ENCODE measurements around the gene TMEM89. TPM values are rescaled to one million over a fixed set of nuclear protein-coding genes. Genes with fewer than 3 reads are reported as not detected.

Gene TMEM89
- total and polyA plus RNA-seq, 2 of the 13 experiments (the other 11 are each of a cell fraction or from before 2014, with no cell fraction given) = 0.31 to 0.59 TPM

DNA sequence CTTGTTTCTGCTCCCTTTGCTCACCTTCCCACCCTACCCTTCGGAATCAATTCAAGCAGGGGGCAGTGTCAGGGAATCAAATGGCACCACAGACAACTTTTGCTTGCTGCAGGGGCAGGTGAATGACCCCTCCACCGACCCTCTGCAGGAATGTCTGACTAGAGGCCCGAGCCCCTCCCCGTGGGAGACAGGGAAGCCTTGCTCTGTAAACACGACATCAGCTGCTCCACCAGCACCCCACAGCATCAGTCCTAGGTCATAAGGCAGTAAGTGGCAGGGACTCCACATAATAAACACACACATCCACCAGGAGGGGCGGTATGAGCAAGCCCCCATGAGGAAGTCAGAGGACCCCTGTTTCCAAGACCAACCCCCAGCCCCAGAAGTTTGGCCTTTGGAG is 15.7 kb upstream of the TMEM89 start (continued):
- TF ChIP-seq, protein P1, sequence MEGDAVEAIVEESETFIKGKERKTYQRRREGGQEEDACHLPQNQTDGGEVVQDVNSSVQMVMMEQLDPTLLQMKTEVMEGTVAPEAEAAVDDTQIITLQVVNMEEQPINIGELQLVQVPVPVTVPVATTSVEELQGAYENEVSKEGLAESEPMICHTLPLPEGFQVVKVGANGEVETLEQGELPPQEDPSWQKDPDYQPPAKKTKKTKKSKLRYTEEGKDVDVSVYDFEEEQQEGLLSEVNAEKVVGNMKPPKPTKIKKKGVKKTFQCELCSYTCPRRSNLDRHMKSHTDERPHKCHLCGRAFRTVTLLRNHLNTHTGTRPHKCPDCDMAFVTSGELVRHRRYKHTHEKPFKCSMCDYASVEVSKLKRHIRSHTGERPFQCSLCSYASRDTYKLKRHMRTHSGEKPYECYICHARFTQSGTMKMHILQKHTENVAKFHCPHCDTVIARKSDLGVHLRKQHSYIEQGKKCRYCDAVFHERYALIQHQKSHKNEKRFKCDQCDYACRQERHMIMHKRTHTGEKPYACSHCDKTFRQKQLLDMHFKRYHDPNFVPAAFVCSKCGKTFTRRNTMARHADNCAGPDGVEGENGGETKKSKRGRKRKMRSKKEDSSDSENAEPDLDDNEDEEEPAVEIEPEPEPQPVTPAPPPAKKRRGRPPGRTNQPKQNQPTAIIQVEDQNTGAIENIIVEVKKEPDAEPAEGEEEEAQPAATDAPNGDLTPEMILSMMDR (CRISPR knock-in tag; IDR thresholded peaks at IDR 0.05) = 0 out of 2 replicates have a peak, but pooled peaks have one; percentile 6
- TF ChIP-seq ZNF616 (CRISPR knock-in tag; IDR thresholded peaks at IDR 0.05; ENCODE audit: low read depth) (no peak), RXRA (CRISPR knock-in tag; IDR thresholded peaks at IDR 0.05) (0 out of 2 replicates have a peak, but pooled peaks have one; percentile 42), FOXM1 (CRISPR knock-in tag; IDR thresholded peaks at IDR 0.05) (no peak), CENPT (CRISPR knock-in tag; IDR thresholded peaks at IDR 0.05; ENCODE audit: low read depth) (no peak), FOXA3 (CRISPR knock-in tag; IDR thresholded peaks at IDR 0.05) (peak; percentile 12; the same call in 1 of the 2 replicates), TEAD3 (CRISPR knock-in tag; optimal IDR thresholded peaks at IDR 0.05; ENCODE audit: borderline replicate concordance) (no peak), IKZF4 (CRISPR knock-in tag; IDR thresholded peaks at IDR 0.05; ENCODE audit: borderline replicate concordance, low read depth, not compliant biosample characterization) (no peak), SCMH1 (CRISPR knock-in tag; IDR thresholded peaks at IDR 0.05; ENCODE audit: borderline replicate concordance) (no peak), CBFB (CRISPR knock-in tag; IDR thresholded peaks at IDR 0.05) (no peak), KLF6 (CRISPR knock-in tag; IDR thresholded peaks at IDR 0.05) (no peak), SRF (IDR thresholded peaks at IDR 0.05; ENCODE audit: low read depth, low read length) (no peak), ZNF30 (CRISPR knock-in tag; IDR thresholded peaks at IDR 0.05) (no peak), HOXA7 (CRISPR knock-in tag; IDR thresholded peaks at IDR 0.05) (no peak), ATM (IDR thresholded peaks at IDR 0.05; ENCODE audit: borderline replicate concordance) (no peak), POLR2A (IDR thresholded peaks at IDR 0.05; ENCODE audit: insufficient read depth in 1 of 2, low read depth in 2 of 2, low read length in 2 of 2) (no peak), ATF1 (CRISPR knock-in tag; IDR thresholded peaks at IDR 0.05) (no peak), ZNF3 (CRISPR knock-in tag; IDR thresholded peaks at IDR 0.05) (no peak), ZNF44 (CRISPR knock-in tag; IDR thresholded peaks at IDR 0.05) (no peak), CHCHD3 (CRISPR knock-in tag; IDR thresholded peaks at IDR 0.05) (no peak), FOXA1 (IDR thresholded peaks at IDR 0.05) (no peak), FOXA1 (CRISPR knock-in tag; IDR thresholded peaks at IDR 0.05) (peak; percentile 41; the same call in 1 of the 2 replicates)
- TF ChIP-seq, protein P2, sequence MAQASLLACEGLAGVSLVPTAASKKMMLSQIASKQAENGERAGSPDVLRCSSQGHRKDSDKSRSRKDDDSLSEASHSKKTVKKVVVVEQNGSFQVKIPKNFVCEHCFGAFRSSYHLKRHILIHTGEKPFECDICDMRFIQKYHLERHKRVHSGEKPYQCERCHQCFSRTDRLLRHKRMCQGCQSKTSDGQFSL (CRISPR knock-in tag; IDR thresholded peaks at IDR 0.05) = no peak
- TF ChIP-seq, protein P3, sequence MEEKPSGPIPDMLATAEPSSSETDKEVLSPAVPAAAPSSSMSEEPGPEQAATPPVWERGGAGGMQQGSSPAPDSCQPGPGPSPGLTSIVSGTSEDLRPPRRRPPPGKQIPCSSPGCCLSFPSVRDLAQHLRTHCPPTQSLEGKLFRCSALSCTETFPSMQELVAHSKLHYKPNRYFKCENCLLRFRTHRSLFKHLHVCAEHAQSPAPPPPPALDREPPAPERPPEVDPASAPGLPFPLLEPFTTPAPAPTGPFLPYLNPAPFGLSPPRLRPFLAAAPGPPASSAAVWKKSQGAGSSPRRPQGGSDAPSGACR (CRISPR knock-in tag; IDR thresholded peaks at IDR 0.05) = no peak
- TF ChIP-seq, protein P4, sequence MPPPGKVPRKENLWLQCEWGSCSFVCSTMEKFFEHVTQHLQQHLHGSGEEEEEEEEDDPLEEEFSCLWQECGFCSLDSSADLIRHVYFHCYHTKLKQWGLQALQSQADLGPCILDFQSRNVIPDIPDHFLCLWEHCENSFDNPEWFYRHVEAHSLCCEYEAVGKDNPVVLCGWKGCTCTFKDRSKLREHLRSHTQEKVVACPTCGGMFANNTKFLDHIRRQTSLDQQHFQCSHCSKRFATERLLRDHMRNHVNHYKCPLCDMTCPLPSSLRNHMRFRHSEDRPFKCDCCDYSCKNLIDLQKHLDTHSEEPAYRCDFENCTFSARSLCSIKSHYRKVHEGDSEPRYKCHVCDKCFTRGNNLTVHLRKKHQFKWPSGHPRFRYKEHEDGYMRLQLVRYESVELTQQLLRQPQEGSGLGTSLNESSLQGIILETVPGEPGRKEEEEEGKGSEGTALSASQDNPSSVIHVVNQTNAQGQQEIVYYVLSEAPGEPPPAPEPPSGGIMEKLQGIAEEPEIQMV (CRISPR knock-in tag; IDR thresholded peaks at IDR 0.05; ENCODE audit: low read depth) = no peak
- TF ChIP-seq, protein P5, sequence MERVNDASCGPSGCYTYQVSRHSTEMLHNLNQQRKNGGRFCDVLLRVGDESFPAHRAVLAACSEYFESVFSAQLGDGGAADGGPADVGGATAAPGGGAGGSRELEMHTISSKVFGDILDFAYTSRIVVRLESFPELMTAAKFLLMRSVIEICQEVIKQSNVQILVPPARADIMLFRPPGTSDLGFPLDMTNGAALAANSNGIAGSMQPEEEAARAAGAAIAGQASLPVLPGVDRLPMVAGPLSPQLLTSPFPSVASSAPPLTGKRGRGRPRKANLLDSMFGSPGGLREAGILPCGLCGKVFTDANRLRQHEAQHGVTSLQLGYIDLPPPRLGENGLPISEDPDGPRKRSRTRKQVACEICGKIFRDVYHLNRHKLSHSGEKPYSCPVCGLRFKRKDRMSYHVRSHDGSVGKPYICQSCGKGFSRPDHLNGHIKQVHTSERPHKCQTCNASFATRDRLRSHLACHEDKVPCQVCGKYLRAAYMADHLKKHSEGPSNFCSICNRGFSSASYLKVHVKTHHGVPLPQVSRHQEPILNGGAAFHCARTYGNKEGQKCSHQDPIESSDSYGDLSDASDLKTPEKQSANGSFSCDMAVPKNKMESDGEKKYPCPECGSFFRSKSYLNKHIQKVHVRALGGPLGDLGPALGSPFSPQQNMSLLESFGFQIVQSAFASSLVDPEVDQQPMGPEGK (CRISPR knock-in tag; IDR thresholded peaks at IDR 0.05) = 0 out of 2 replicates have a peak, but pooled peaks have one; percentile 21
